ENCODE measurements around the gene CFAP119.
A peak's percentile ranks its signal among the peaks of the same experiment; 100 is the strongest.

Gene CFAP119

GRCh38 chr16:30764086-30764485, 2.2 kb upstream of the CFAP119 start:
- TF ChIP-seq CTCF (conservative IDR thresholded peaks at IDR 0.05) = no peak
- H3K27ac ChIP-seq = no peak overlapping the region

DNA sequence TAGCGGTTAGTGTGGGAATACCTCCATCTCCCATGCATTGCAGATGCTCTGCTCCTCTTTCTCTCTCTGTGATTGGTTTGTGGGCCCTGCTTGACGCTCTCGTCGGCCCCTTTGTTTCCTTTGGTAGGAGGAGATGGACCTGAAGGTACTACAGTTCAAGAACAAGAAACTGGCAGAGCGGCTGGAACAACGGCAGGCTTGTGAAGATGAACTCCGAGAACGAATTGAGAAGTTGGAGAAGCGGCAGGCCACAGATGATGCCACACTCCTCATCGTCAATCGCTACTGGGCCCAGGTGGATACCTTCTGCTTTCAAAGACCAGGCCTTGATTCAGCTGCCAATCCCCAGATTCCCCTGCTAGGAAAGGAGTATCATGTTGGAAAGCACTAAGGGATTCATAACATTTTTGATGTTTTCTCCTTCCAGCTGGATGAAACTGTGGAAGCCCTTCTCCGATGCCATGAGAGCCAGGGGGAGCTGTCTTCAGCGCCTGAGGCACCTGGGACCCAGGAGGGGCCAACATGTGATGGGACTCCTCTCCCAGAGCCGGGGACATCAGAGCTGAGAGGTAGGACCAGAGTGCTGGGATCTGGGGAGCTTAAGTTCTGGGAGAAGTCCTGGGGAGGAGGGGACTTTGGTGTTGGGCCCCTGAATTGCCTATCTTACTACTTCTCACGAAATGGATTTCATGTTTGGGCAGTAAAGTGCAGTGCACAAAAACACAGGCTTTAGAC, 1.3 kb upstream of the CFAP119 start:
- no peak for TF ChIP-seq CTCF (conservative IDR thresholded peaks at IDR 0.05)
- H3K27ac ChIP-seq = peak overlapping the region; percentile 75; the same call in 1 of the 2 replicates

DNA sequence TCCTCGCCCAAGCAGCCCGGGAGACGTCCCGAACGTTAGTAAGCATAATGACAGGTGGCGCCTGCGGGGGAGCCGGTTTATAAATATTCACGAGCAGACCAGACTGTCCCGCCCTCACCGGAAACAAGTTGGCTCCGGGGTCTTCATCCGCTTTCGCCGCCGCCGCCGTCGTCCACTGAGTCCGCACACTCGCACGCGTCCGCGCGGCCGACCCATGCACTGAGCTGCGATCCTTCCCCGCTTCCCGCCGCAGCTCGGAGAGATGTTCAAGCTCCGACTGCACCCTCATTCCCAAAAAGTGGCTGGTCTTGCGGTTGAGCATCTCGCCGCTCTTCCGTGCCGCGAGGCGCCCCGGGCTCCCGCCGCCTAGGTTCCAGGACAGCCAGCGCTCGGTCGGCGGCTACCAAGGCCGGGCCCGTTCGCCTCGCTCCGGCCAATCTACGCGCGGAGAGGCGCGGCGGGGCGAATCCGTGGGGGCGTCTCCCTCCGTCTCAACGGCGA, 385 bp downstream of the CFAP119 start:
- H3K27ac ChIP-seq = peak overlapping the region; percentile 75
- TF ChIP-seq CTCF (conservative IDR thresholded peaks at IDR 0.05) = no peak

DNA sequence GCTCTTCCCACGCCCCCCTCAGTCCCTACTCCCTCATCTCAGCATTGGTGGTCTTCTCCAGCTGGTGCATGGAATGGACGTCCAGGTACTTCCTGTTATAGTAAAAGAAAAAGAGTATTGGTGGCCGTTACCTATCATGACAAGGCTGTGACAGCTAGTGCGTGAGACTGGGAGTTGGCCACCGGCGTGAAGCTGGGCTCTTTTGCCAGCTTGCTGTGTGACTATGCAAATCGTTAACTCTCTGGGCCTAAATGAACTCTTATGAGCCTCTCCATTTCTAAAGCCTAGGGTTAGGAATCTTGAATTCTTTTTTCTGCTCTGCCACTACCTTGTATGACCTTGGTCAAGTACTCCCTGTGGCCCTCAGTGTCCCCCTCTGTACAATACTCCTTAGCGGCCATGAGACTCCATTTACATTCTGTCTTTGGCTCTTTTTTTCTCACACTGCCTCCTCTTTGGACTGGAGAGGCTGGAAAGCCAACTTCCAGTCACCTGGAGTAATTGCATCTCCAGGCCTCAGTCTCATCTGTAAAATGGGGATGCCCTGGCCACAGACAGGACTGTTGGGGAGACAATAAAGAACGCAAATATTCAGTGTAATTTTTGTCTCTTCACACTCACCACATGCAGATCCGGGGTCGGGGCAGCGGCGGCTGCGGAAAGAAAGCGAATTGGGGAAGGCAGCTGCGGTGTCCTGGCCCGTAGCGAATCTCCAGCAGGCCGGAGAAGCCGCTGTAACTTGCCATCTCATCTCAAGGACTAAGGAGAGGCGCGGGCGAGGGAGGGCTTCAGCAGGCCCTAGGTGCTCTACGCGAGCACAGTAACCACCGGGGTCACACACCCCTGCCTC, 1.1 kb downstream of the CFAP119 start:
- no peak for TF ChIP-seq CTCF (conservative IDR thresholded peaks at IDR 0.05)
- peak overlapping the region; percentile 75 for H3K27ac ChIP-seq

- no peak overlapping the region for H3K27ac ChIP-seq
- no peak for TF ChIP-seq CTCF (conservative IDR thresholded peaks at IDR 0.05)
Observed at GRCh38 chr16:30760001-30760559, 1.8 kb downstream of the CFAP119 start.

DNA sequence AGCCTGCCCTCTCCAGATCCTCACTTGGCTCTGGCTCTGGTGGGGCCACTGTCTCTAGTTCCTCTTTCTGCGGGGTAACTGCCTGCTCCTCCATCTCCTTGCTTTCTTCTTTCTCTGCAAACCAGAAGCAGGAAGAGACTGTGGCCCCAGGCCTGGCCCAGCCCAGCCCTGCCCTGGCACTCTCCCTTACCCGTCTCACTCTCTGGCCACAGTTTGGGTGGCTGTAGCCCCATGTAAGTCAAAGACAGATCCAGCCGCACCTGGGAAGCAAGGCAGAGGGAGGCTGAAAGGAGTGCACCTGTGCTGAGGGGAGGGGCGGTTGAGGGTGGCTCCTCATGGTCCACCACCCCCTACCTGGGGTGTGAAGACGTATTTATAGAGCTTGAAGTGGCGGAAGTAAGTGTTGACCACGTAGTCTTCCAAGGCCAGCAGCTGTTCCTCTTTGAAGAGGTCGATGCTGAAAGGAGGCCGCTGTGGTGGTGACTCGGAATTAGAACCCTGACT, 2.8 kb downstream of the CFAP119 start:
- no peak overlapping the region for H3K27ac ChIP-seq
- TF ChIP-seq CTCF (conservative IDR thresholded peaks at IDR 0.05) = no peak

- no peak for TF ChIP-seq CTCF (conservative IDR thresholded peaks at IDR 0.05)
- H3K27ac ChIP-seq = no peak overlapping the region
Observed at GRCh38 chr16:30757316-30757715, 4.5 kb downstream of the CFAP119 start.
